ENCODE data around the gene FOLR2.

FOLR2 gene

DNA sequence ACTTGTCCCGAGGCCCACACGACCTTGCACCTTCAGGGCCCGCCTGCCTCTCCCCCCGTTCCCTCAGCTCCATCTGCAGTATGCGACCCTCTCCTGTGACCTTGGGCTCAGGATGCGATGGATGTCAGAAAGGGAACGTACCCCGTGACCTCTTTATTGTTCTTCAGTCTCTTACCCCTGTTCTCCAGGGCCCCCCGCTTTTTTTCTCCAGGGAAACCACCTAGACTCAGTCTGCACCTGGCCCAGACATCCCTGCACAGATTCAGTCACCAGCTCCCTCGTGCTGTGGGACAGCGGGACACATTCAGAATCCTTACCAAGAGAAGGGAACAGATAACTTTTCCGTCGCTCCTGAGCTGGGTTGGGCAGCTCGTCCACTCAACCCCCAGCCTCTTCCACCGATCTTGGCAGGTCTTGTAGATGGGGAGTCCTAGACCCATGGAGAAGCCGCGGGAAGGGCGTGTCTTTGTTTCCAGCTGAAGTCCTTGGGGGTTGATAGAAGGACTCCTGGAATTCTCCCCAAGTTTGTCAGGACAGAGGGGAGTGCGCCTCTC, 28.7 kb downstream of the FOLR2 start:
- H3K4me2 ChIP-seq (ENCODE audit: low read length): no peak overlapping the region
- H3K36me3 ChIP-seq (ENCODE audit: control insufficient read depth in 1 of 2, insufficient read depth in 2 of 2, low read length in 2 of 2): no peaks in the 10 kb centered on the region
- no peak overlapping the region for H2AFZ ChIP-seq (ENCODE audit: insufficient read depth, low read length, poor library complexity)
- no peak for DNase-seq
- H3K4me1 ChIP-seq (ENCODE audit: control insufficient read depth in 1 of 2, insufficient read depth in 2 of 2, low read length in 2 of 2): peaks cover 9 to 18% of the 10 kb centered on the region in 2 experiments
- no peak overlapping the region for H2BK5ac ChIP-seq (ENCODE audit: low read depth, low read length, poor library complexity)
- H3K14ac ChIP-seq (ENCODE audit: low read length): no peak overlapping the region
- no peak overlapping the region for H3K23ac ChIP-seq (ENCODE audit: low read length)
- no CpG with 5 or more reads among the region's 19 CpGs for WGBS (ENCODE audit: extremely low coverage, insufficient coverage, insufficient read length)
- H3K9me3 ChIP-seq (ENCODE audit: insufficient read depth, low read depth, low read length): peaks cover 5% of the 10 kb centered on the region
- H2BK120ac ChIP-seq (ENCODE audit: insufficient read depth, low read length, poor library complexity): no peak overlapping the region
- no peak overlapping the region for H2BK12ac ChIP-seq (ENCODE audit: low read length)
- no peak overlapping the region for H4K91ac ChIP-seq (ENCODE audit: low read depth, low read length)
- no peak overlapping the region for H4K12ac ChIP-seq (ENCODE audit: low read depth, low read length)
- no peak overlapping the region for H3K27ac ChIP-seq (ENCODE audit: low read depth, low read length)
- no peak overlapping the region for H3K4me3 ChIP-seq (ENCODE audit: low read depth, low read length)
- H3K4ac ChIP-seq (ENCODE audit: low read depth, low read length): no peak overlapping the region
- no peak overlapping the region for H3K18ac ChIP-seq (ENCODE audit: low read length)
- no peak overlapping the region for H2AK5ac ChIP-seq (ENCODE audit: low read length)
- H4K8ac ChIP-seq (ENCODE audit: low read depth, low read length): no peak overlapping the region
- no peaks in the 10 kb centered on the region for H3K79me1 ChIP-seq (ENCODE audit: low read length)
- no peaks in the 10 kb centered on the region for H3K79me2 ChIP-seq (ENCODE audit: control insufficient read depth, insufficient read depth, low read length, poor library complexity)
- peaks cover 43% of the 10 kb centered on the region for H3K27me3 ChIP-seq (ENCODE audit: insufficient read depth, low read length)
- H3K9ac ChIP-seq (ENCODE audit: low read length): no peak overlapping the region

DNA sequence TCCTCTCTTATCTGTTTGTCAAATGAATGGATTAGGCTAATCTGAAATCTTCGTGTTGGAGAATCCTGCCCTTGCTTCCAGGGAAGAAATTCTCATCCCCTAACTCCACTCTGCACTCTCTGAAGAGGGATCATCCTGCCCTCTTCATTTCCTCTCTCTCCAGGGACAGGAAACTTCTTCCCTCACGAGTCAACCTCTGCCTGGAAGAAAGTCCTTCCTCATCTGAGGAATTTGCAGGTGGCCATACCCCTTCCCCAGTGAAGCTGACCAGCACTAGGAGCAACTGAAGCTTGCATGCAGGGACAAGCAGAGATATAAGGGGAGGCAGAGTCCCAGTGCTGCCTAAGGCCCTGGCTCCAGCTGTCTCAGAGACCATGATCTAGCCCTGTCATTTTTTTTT, 31.0 kb downstream of the FOLR2 start:
- WGBS (ENCODE audit: extremely low coverage, insufficient coverage, insufficient read length): no CpG with 5 or more reads among the region's 2 CpGs

DNA sequence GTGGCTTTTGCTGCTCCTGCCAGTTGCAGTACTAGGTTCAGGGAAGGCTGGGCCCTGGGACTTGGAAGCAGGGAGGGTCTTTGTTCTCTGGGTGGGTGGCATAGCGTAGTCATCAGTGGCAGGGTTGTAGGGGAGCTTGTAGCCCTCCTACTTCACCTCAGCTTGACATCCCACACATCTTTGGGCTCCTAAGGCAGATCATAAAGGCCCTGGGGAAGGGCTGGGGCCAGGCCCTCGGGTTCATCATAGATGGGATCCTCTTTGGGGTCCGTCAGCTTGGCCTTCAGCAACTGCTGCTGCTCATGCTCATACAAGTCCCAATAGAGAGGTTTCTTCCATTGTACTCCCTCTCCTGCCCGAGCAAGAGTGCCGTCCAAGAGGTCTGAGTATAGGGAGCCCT, 33.4 kb downstream of the FOLR2 start:
- Histone ChIP-seq H3K4me1 (ENCODE audit: control insufficient read depth in 1 of 2, insufficient read depth in 2 of 2, low read length in 2 of 2) (peaks cover 0 to 1% of the 10 kb centered on the region in 2 experiments), H3K18ac (ENCODE audit: low read length) (no peak overlapping the region), H3K79me1 (ENCODE audit: low read length) (no peaks in the 10 kb centered on the region), H4K12ac (ENCODE audit: low read depth, low read length) (no peak overlapping the region), H3K9me3 (ENCODE audit: insufficient read depth, low read depth, low read length) (peaks cover 3% of the 10 kb centered on the region), H3K4ac (ENCODE audit: low read depth, low read length) (no peak overlapping the region), H3K9ac (ENCODE audit: low read length) (no peak overlapping the region), H4K8ac (ENCODE audit: low read depth, low read length) (no peak overlapping the region), H2BK5ac (ENCODE audit: low read depth, low read length, poor library complexity) (no peak overlapping the region), H3K23ac (ENCODE audit: low read length) (no peak overlapping the region), H3K27ac (ENCODE audit: low read depth, low read length) (no peak overlapping the region), H3K4me2 (ENCODE audit: low read length) (no peak overlapping the region), H2AK5ac (ENCODE audit: low read length) (no peak overlapping the region), H3K4me3 (ENCODE audit: low read depth, low read length) (no peak overlapping the region), H3K79me2 (ENCODE audit: control insufficient read depth, insufficient read depth, low read length, poor library complexity) (no peaks in the 10 kb centered on the region), H4K91ac (ENCODE audit: low read depth, low read length) (no peak overlapping the region), H2BK120ac (ENCODE audit: insufficient read depth, low read length, poor library complexity) (no peak overlapping the region), H3K27me3 (ENCODE audit: insufficient read depth, low read length) (peaks cover 17% of the 10 kb centered on the region), H2BK12ac (ENCODE audit: low read length) (no peak overlapping the region), H3K14ac (ENCODE audit: low read length) (no peak overlapping the region), H2AFZ (ENCODE audit: insufficient read depth, low read length, poor library complexity) (no peak overlapping the region), H3K36me3 (ENCODE audit: control insufficient read depth in 1 of 2, insufficient read depth in 2 of 2, low read length in 2 of 2) (no peaks in the 10 kb centered on the region)
- no peak for DNase-seq
- no CpG with 5 or more reads among the region's 5 CpGs for WGBS (ENCODE audit: extremely low coverage, insufficient coverage, insufficient read length)

More for the DNA sequence above, 31.0 kb downstream of the FOLR2 start:
- no peak overlapping the region for H3K4me3 ChIP-seq (ENCODE audit: low read depth, low read length)
- no peaks in the 10 kb centered on the region for H3K79me1 ChIP-seq (ENCODE audit: low read length)
- H3K79me2 ChIP-seq (ENCODE audit: control insufficient read depth, insufficient read depth, low read length, poor library complexity): no peaks in the 10 kb centered on the region
- H3K9ac ChIP-seq (ENCODE audit: low read length): no peak overlapping the region
- H2BK120ac ChIP-seq (ENCODE audit: insufficient read depth, low read length, poor library complexity): no peak overlapping the region
- no peak overlapping the region for H2BK5ac ChIP-seq (ENCODE audit: low read depth, low read length, poor library complexity)
- H2AFZ ChIP-seq (ENCODE audit: insufficient read depth, low read length, poor library complexity): no peak overlapping the region
- H4K8ac ChIP-seq (ENCODE audit: low read depth, low read length): no peak overlapping the region
- H3K18ac ChIP-seq (ENCODE audit: low read length): no peak overlapping the region
- peaks cover 6 to 12% of the 10 kb centered on the region in 2 experiments for H3K4me1 ChIP-seq (ENCODE audit: control insufficient read depth in 1 of 2, insufficient read depth in 2 of 2, low read length in 2 of 2)
- no peaks in the 10 kb centered on the region for H3K36me3 ChIP-seq (ENCODE audit: control insufficient read depth in 1 of 2, insufficient read depth in 2 of 2, low read length in 2 of 2)
- DNase-seq: no peak
- no peak overlapping the region for H3K23ac ChIP-seq (ENCODE audit: low read length)
- H2AK5ac ChIP-seq (ENCODE audit: low read length): no peak overlapping the region
- H2BK12ac ChIP-seq (ENCODE audit: low read length): no peak overlapping the region
- no peak overlapping the region for H3K4ac ChIP-seq (ENCODE audit: low read depth, low read length)
- no peak overlapping the region for H3K4me2 ChIP-seq (ENCODE audit: low read length)
- peaks cover 39% of the 10 kb centered on the region for H3K27me3 ChIP-seq (ENCODE audit: insufficient read depth, low read length)
- no peak overlapping the region for H3K14ac ChIP-seq (ENCODE audit: low read length)
- no peak overlapping the region for H4K12ac ChIP-seq (ENCODE audit: low read depth, low read length)
- no peak overlapping the region for H3K27ac ChIP-seq (ENCODE audit: low read depth, low read length)
- no peak overlapping the region for H4K91ac ChIP-seq (ENCODE audit: low read depth, low read length)
- peaks cover 5% of the 10 kb centered on the region for H3K9me3 ChIP-seq (ENCODE audit: insufficient read depth, low read depth, low read length)

GRCh38 chr11:72250661-72251464, 34.3 kb downstream of the FOLR2 start:
- Histone ChIP-seq H3K4ac (ENCODE audit: low read depth, low read length) (no peak overlapping the region), H2BK120ac (ENCODE audit: insufficient read depth, low read length, poor library complexity) (no peak overlapping the region)
- WGBS (ENCODE audit: extremely low coverage, insufficient coverage, insufficient read length): no CpG with 5 or more reads among the region's 24 CpGs

More at GRCh38 chr11:72250661-72251464, 34.3 kb downstream of the FOLR2 start:
- no peak overlapping the region for H4K8ac ChIP-seq (ENCODE audit: low read depth, low read length)
- no peak overlapping the region for H3K4me3 ChIP-seq (ENCODE audit: low read depth, low read length)
- no peak for DNase-seq
- no peak overlapping the region for H3K4me2 ChIP-seq (ENCODE audit: low read length)
- H3K23ac ChIP-seq (ENCODE audit: low read length): no peak overlapping the region
- H3K79me2 ChIP-seq (ENCODE audit: control insufficient read depth, insufficient read depth, low read length, poor library complexity): no peaks in the 10 kb centered on the region
- no peaks in the 10 kb centered on the region for H3K36me3 ChIP-seq (ENCODE audit: control insufficient read depth in 1 of 2, insufficient read depth in 2 of 2, low read length in 2 of 2)
- peaks cover 9% of the 10 kb centered on the region for H3K27me3 ChIP-seq (ENCODE audit: insufficient read depth, low read length)
- H3K79me1 ChIP-seq (ENCODE audit: low read length): no peaks in the 10 kb centered on the region
- peaks cover 3% of the 10 kb centered on the region for H3K9me3 ChIP-seq (ENCODE audit: insufficient read depth, low read depth, low read length)
- no peak overlapping the region for H2BK12ac ChIP-seq (ENCODE audit: low read length)
- no peak overlapping the region for H3K9ac ChIP-seq (ENCODE audit: low read length)
- H3K14ac ChIP-seq (ENCODE audit: low read length): no peak overlapping the region
- no peak overlapping the region for H3K18ac ChIP-seq (ENCODE audit: low read length)
- H2BK5ac ChIP-seq (ENCODE audit: low read depth, low read length, poor library complexity): no peak overlapping the region
- H4K12ac ChIP-seq (ENCODE audit: low read depth, low read length): no peak overlapping the region
- H2AFZ ChIP-seq (ENCODE audit: insufficient read depth, low read length, poor library complexity): no peak overlapping the region
- no peak overlapping the region for H4K91ac ChIP-seq (ENCODE audit: low read depth, low read length)
- no peak overlapping the region for H2AK5ac ChIP-seq (ENCODE audit: low read length)
- no peaks in the 10 kb centered on the region for H3K4me1 ChIP-seq (ENCODE audit: control insufficient read depth in 1 of 2, insufficient read depth in 2 of 2, low read length in 2 of 2)
- no peak overlapping the region for H3K27ac ChIP-seq (ENCODE audit: low read depth, low read length)
